RWPE2 (cell line): Measurements from ENCODE around the gene ROR2.
A peak's percentile ranks its signal among the peaks of the same experiment; 100 is the strongest.

Experiments
- ATAC-seq: fragments of 200-7000 bp; cut with Tn5 transposase; 3 replicates; pipeline ENCODE4 v1.9.1; 2021; ENCODE audit warnings: low read depth
- DNase-seq: peaks from one replicate; pipeline ENCODE4 v3.0.0-alpha.2; 2020; ENCODE audit warnings: low spot score
- H3K27ac ChIP-seq: fragments of 450-650 bp; 2 replicates; pipeline ENCODE4 v1.5.1; 2017; ENCODE audit warnings: mild to moderate bottlenecking; ENCODE audit not compliant: poor library complexity, severe bottlenecking
- H3K27me3 ChIP-seq: fragments of 250-450 bp; sonication (Bioruptor Pico); 2 replicates; pipeline ENCODE4 v1.5.1; 2021; ENCODE audit warnings: mild to moderate bottlenecking, moderate library complexity; ENCODE audit not compliant: insufficient read depth, poor library complexity, severe bottlenecking
- H3K36me3 ChIP-seq: fragments of 250-450 bp; sonication (Bioruptor Pico); 2 replicates; pipeline ENCODE4 v1.5.1; 2020; ENCODE audit warnings: low read depth, mild to moderate bottlenecking, moderate library complexity
- H3K4me1 ChIP-seq: fragments of 250-450 bp; sonication (Bioruptor Pico); 2 replicates; pipeline ENCODE4 v1.5.1; 2021; ENCODE audit warnings: mild to moderate bottlenecking, moderate library complexity; ENCODE audit not compliant: insufficient read depth, poor library complexity, severe bottlenecking
- H3K4me3 ChIP-seq: fragments of 250-450 bp; sonication (Bioruptor Pico); 2 replicates; pipeline ENCODE4 v1.5.1; 2021; ENCODE audit warnings: mild to moderate bottlenecking, moderate library complexity; ENCODE audit not compliant: severe bottlenecking
- H3K9me3 ChIP-seq: fragments of 250-450 bp; sonication (Bioruptor Pico); 2 replicates; pipeline ENCODE4 v1.5.1; 2021; ENCODE audit warnings: mild to moderate bottlenecking, moderate library complexity; ENCODE audit not compliant: severe bottlenecking
- CTCF ChIP-seq: fragments of 450-650 bp; IDR thresholded peaks from one replicate; pipeline ENCODE4 v1.5.1; 2017; ENCODE audit warnings: mild to moderate bottlenecking, moderate library complexity; ENCODE audit not compliant: poor library complexity, severe bottlenecking

ROR2 gene

GRCh38 chr9:91716815-91717214, 233.2 kb downstream of the ROR2 start:
- DNase-seq (no peak), ATAC-seq (no peak)
- no peak overlapping the region for H3K27ac ChIP-seq
- no peak overlapping the region for H3K4me3 ChIP-seq
- no peak for TF ChIP-seq CTCF
- no peaks in the 10 kb centered on the region for H3K36me3 ChIP-seq
- no peaks in the 10 kb centered on the region for H3K9me3 ChIP-seq
- no peaks in the 10 kb centered on the region for H3K27me3 ChIP-seq
- H3K4me1 ChIP-seq: no peaks in the 10 kb centered on the region

- DNase-seq: no peak
- Histone ChIP-seq H3K27me3 (no peaks in the 10 kb centered on the region), H3K4me3 (no peak overlapping the region), H3K36me3 (no peaks in the 10 kb centered on the region), H3K27ac (no peak overlapping the region), H3K4me1 (no peaks in the 10 kb centered on the region), H3K9me3 (no peaks in the 10 kb centered on the region)
- no peak for TF ChIP-seq CTCF
- no peak for ATAC-seq
These were observed 233.8 kb downstream of the ROR2 start for GRCh38 chr9:91716239-91716638.

GRCh38 chr9:91714874-91715615, 235.0 kb downstream of the ROR2 start:
- Histone ChIP-seq H3K4me1 (no peaks in the 10 kb centered on the region), H3K9me3 (no peaks in the 10 kb centered on the region), H3K27me3 (no peaks in the 10 kb centered on the region), H3K27ac (no peak overlapping the region), H3K36me3 (no peaks in the 10 kb centered on the region), H3K4me3 (no peak overlapping the region)
- ATAC-seq (no peak), DNase-seq (no peak)
- no peak for TF ChIP-seq CTCF

GRCh38 chr9:91714020-91714806, 235.8 kb downstream of the ROR2 start:
- ATAC-seq (peak; percentile 71), DNase-seq (no peak)
- Histone ChIP-seq H3K9me3 (no peaks in the 10 kb centered on the region), H3K4me3 (peak overlapping the region; percentile 19), H3K27me3 (no peaks in the 10 kb centered on the region), H3K4me1 (no peaks in the 10 kb centered on the region), H3K27ac (no peak overlapping the region), H3K36me3 (no peaks in the 10 kb centered on the region)
- TF ChIP-seq CTCF: no peak
